GM23338 (cell line): ENCODE results near the gene ARSI. TPM values are rescaled to one million over a fixed set of nuclear protein-coding genes. Genes with fewer than 3 reads are reported as not detected.

Experiments
- ATAC-seq: fragments of 200-7000 bp; cut with Tn5 transposase; 3 replicates; pipeline ENCODE4 v1.9.1; 2020
- DNase-seq: peaks from one replicate; pipeline ENCODE4 v3.0.0-alpha.2; 2015; ENCODE audit warnings: low spot score
- H2AFZ ChIP-seq: fragments of 200-600 bp; sonication (generic); 2 replicates; pipeline ENCODE4 v1.8.0; 2016; ENCODE audit warnings: antibody characterized with exemption, mild to moderate bottlenecking, moderate library complexity
- H3F3A ChIP-seq: fragments of 200-600 bp; sonication (generic); replicated peaks from 2 replicates; pipeline ENCODE4 v1.8.0; 2017; ENCODE audit warnings: antibody characterized with exemption, mixed run types, low read depth
- H3K27ac ChIP-seq: fragments of 200-600 bp; sonication (generic); 2 replicates; pipeline ENCODE4 v1.6.1; 2016; ENCODE audit warnings: low read depth
- H3K27me3 ChIP-seq: fragments of 200-600 bp; sonication (generic); 2 replicates; pipeline ENCODE4 v1.8.0; 2016; ENCODE audit warnings: mild to moderate bottlenecking, mixed run types, moderate library complexity; ENCODE audit not compliant: insufficient read depth
- H3K36me3 ChIP-seq: fragments of 200-600 bp; sonication (generic); 2 replicates; pipeline ENCODE4 v1.8.0; 2016; ENCODE audit warnings: mild to moderate bottlenecking; ENCODE audit not compliant: insufficient read depth
- H3K4me1 ChIP-seq: fragments of 200-600 bp; sonication (generic); 2 replicates; pipeline ENCODE4 v1.8.0; 2016; ENCODE audit warnings: mild to moderate bottlenecking, moderate library complexity; ENCODE audit not compliant: insufficient read depth
- H3K4me2 ChIP-seq: fragments of 200-600 bp; sonication (generic); 2 replicates; pipeline ENCODE4 v1.7.1; 2017; ENCODE audit warnings: mixed run types
- H3K4me3 ChIP-seq: fragments of 200-600 bp; sonication (generic); 2 replicates; pipeline ENCODE4 v1.6.1; 2016; ENCODE audit warnings: mixed run types
- H3K79me2 ChIP-seq: fragments of 200-600 bp; sonication (generic); replicated peaks from 2 replicates; pipeline ENCODE4 v1.8.0; 2017; ENCODE audit warnings: mild to moderate bottlenecking; ENCODE audit not compliant: insufficient read depth
- H3K9me2 ChIP-seq: fragments of 200-600 bp; sonication (generic); 2 replicates; pipeline ENCODE4 v1.8.0; 2017; ENCODE audit not compliant: insufficient read depth
- H4K20me1 ChIP-seq: fragments of 200-600 bp; sonication (generic); replicated peaks from 2 replicates; pipeline ENCODE4 v1.8.0; 2017; ENCODE audit warnings: mild to moderate bottlenecking; ENCODE audit not compliant: insufficient read depth
- H3K27ac Mint-ChIP-seq: 2 replicates; pipeline ENCODE4 v1.8.0; 2020; ENCODE audit warnings: inconsistent platforms, mild to moderate bottlenecking, moderate library complexity, mixed read lengths
- H3K27me3 Mint-ChIP-seq: 3 replicates; pipeline ENCODE4 v1.8.0; 2022; ENCODE audit warnings: low read depth, mild to moderate bottlenecking, moderate library complexity, mixed read lengths, inconsistent platforms; ENCODE audit not compliant: insufficient read depth, poor library complexity
- H3K36me3 Mint-ChIP-seq: 3 replicates; pipeline ENCODE4 v1.8.0; 2021; ENCODE audit warnings: low read depth, mild to moderate bottlenecking, inconsistent platforms, moderate library complexity, mixed read lengths
- H3K4me1 Mint-ChIP-seq: 3 replicates; pipeline ENCODE4 v1.8.0; 2020; ENCODE audit warnings: mild to moderate bottlenecking, inconsistent platforms, mixed read lengths
- H3K4me3 Mint-ChIP-seq: 3 replicates; pipeline ENCODE4 v1.8.0; 2021; ENCODE audit warnings: moderate library complexity, mild to moderate bottlenecking, inconsistent platforms, mixed read lengths
- H3K9me3 Mint-ChIP-seq: 3 replicates; pipeline ENCODE4 v1.8.0; 2020; ENCODE audit warnings: moderate library complexity, mild to moderate bottlenecking, inconsistent platforms, mixed read lengths
- CREB1 ChIP-seq: fragments of 250-450 bp; sonication (Bioruptor Pico); IDR thresholded peaks from 2 replicates; pipeline ENCODE4 v1.5.0; 2020; ENCODE audit warnings: low read depth, mild to moderate bottlenecking, moderate library complexity
- CTCF ChIP-seq, 2 experiments: fragments of 200-600 bp in 1 of 2; sonication (generic) in 1 of 2; conservative IDR thresholded peaks; 2 replicates each; pipeline versions ENCODE4 v1.5.1 to v1.6.1; 2016 to 2017; ENCODE audit warnings: antibody characterized with exemption in 2 of 2, low read depth in 2 of 2, mild to moderate bottlenecking in 2 of 2, moderate library complexity in 1 of 2
- ETS1 ChIP-seq: IDR thresholded peaks from 2 replicates; pipeline ENCODE4 v1.6.1; 2016; ENCODE audit warnings: antibody characterized with exemption
- EZH2 ChIP-seq: fragments of 200-600 bp; sonication (generic); IDR thresholded peaks from one replicate; pipeline ENCODE4 v1.8.0; 2017; ENCODE audit warnings: antibody characterized with exemption, mild to moderate bottlenecking, low read depth; ENCODE audit not compliant: unreplicated experiment
- EZH2phosphoT487 ChIP-seq: fragments of 200-600 bp; sonication (generic); IDR thresholded peaks from one replicate; pipeline ENCODE4 v1.8.1; 2018; ENCODE audit warnings: antibody characterized with exemption; ENCODE audit not compliant: unreplicated experiment
- JUNB ChIP-seq: IDR thresholded peaks from one replicate; pipeline ENCODE4 v1.6.1; 2016; ENCODE audit warnings: antibody characterized with exemption; ENCODE audit not compliant: unreplicated experiment
- NANOG ChIP-seq: IDR thresholded peaks from 2 replicates; pipeline ENCODE4 v1.6.1; 2016; ENCODE audit warnings: antibody characterized with exemption, borderline replicate concordance
- POLR2AphosphoS5 ChIP-seq: IDR thresholded peaks from 2 replicates; pipeline ENCODE4 v1.6.1; 2016; ENCODE audit warnings: antibody characterized with exemption, low read depth
- REST ChIP-seq: IDR thresholded peaks from one replicate; pipeline ENCODE4 v1.6.1; 2018; ENCODE audit warnings: antibody characterized with exemption; ENCODE audit not compliant: unreplicated experiment
- STAT1 ChIP-seq: IDR thresholded peaks from one replicate; pipeline ENCODE4 v1.6.1; 2016; ENCODE audit warnings: antibody characterized with exemption; ENCODE audit not compliant: unreplicated experiment
- ZNF114 ChIP-seq: fragments of 250-450 bp; sonication (Bioruptor Pico); IDR thresholded peaks from 2 replicates; pipeline ENCODE4 v1.5.0; 2020; ENCODE audit warnings: mild to moderate bottlenecking, moderate library complexity
- ZNF331 ChIP-seq: fragments of 250-450 bp; sonication (Bioruptor Pico); IDR thresholded peaks from 2 replicates; pipeline ENCODE4 v1.5.0; 2020; ENCODE audit warnings: low read depth, mild to moderate bottlenecking, moderate library complexity
- ZNF462 ChIP-seq: fragments of 250-450 bp; sonication (Bioruptor Pico); IDR thresholded peaks from 2 replicates; pipeline ENCODE4 v1.5.0; 2020; ENCODE audit warnings: mild to moderate bottlenecking, moderate library complexity
- polyA plus RNA-seq: library from polyadenylated mRNA; unstranded; fragments of >200 nt; fragmentation: Nextera tagmentation; extraction: Ambion mirVana; gene quantifications from 2 replicates; pipeline ENCODE4 v1.2.1, GENCODE V29; 2016
- total RNA-seq: library from RNA; depleted of rRNA; stranded (reverse); fragments of >200 nt; shearing (Covaris generic); gene quantifications from 2 replicates; pipeline ENCODE4 v1.2.3, GENCODE V29; 2014

ARSI gene
- total and polyA plus RNA-seq, 2 experiments from 2014 or later: 0.99 to 6.9 TPM

GRCh38 chr5:150304481-150305081 is 1.9 kb upstream of the ARSI start:
- H3K9me3 Mint-ChIP-seq: no peaks in the 10 kb centered on the region
- no peaks in the 10 kb centered on the region for H3K36me3 Mint-ChIP-seq
- TF ChIP-seq CTCF (conservative IDR thresholded peaks at IDR 0.05; ENCODE audit: low read depth in 2 of 2): no peak
- TF ChIP-seq NANOG: no peak
- no peak for TF ChIP-seq ZNF114 (CRISPR knock-in tag)
- TF ChIP-seq STAT1: no peak
- TF ChIP-seq ETS1: no peak
- no peak for TF ChIP-seq ZNF462 (CRISPR knock-in tag)
- TF ChIP-seq REST: no peak
- no peak for TF ChIP-seq ZNF331
- TF ChIP-seq EZH2phosphoT487: no peak
- TF ChIP-seq JUNB: no peak
- TF ChIP-seq CREB1: no peak
- TF ChIP-seq POLR2AphosphoS5: no peak
- TF ChIP-seq EZH2: no peak
- no peak for ATAC-seq
- H3K27me3 Mint-ChIP-seq: peaks cover 16% of the 10 kb centered on the region
- H2AFZ ChIP-seq: peak overlapping the region; percentile 93
- H3K36me3 ChIP-seq: no peaks in the 10 kb centered on the region
- no peaks in the 10 kb centered on the region for H3K79me2 ChIP-seq
- H3K27ac ChIP-seq: 0 out of 2 replicates have a peak overlapping the region, but pooled peaks have one; percentile 66
- H3K4me3 Mint-ChIP-seq: no peak overlapping the region
- no peaks in the 10 kb centered on the region for H3K9me2 ChIP-seq
- H3K4me3 ChIP-seq: peak overlapping the region; percentile 66; the same call in 1 of the 2 replicates
- peaks cover 12% of the 10 kb centered on the region for H3K27me3 ChIP-seq
- H3K4me2 ChIP-seq: peak overlapping the region; percentile 85
- H3F3A ChIP-seq: peaks cover 7% of the 10 kb centered on the region; the same call in 1 of the 2 replicates
- peaks cover 48% of the 10 kb centered on the region for H3K4me1 ChIP-seq
- H3K27ac Mint-ChIP-seq: no peak overlapping the region
- H4K20me1 ChIP-seq: no peaks in the 10 kb centered on the region
- H3K4me1 Mint-ChIP-seq: peaks cover 54% of the 10 kb centered on the region
- DNase-seq: no peak
